ENCODE measurements around the gene FARS2. TPM values are rescaled to one million over a fixed set of nuclear protein-coding genes. Genes with fewer than 3 reads are reported as not detected.

FARS2 gene
- total RNA-seq, 2 experiments from 2014 or later = 15.7 to 18.5 TPM

GRCh38 chr6:5389086-5389745 is 127.9 kb downstream of the FARS2 start:
- Mint-ChIP-seq H3K4me3 (no peak overlapping the region), H3K36me3 (ENCODE audit: low read depth) (no peaks in the 10 kb centered on the region), H3K27ac (no peak overlapping the region), H3K27me3 (no peaks in the 10 kb centered on the region), H3K9me3 (no peaks in the 10 kb centered on the region), H3K4me1 (ENCODE audit: low read depth) (peaks cover 3% of the 10 kb centered on the region)
- no peak for ATAC-seq
- TF ChIP-seq CTCF (IDR thresholded peaks at IDR 0.05) = no peak
- DNase-seq = no peak
- CTCF ChIA-PET = interaction anchor here (1.4 to 2.1 kb wide), 3 partner anchors 14 to 246 kb away, joined by 3 to 10 read pairs (median 5); no protein-coding TSS in a partner anchor
- intact Hi-C loops (cut with micrococcal nuclease) = loop anchor here (5.0 to 10.0 kb wide), 2 partner anchors 184 to 242 kb away; no protein-coding TSS in a partner anchor
- POLR2A ChIA-PET = interaction anchor here (0.7 kb wide), 1 partner anchor 938 kb away, joined by 3 read pairs; no protein-coding TSS in a partner anchor

- CTCF ChIA-PET = interaction anchor here (1.4 to 2.0 kb wide), 2 partner anchors 87 to 247 kb away, joined by 3 to 10 read pairs; no protein-coding TSS in a partner anchor
- Mint-ChIP-seq H3K9me3 (no peaks in the 10 kb centered on the region), H3K4me1 (ENCODE audit: low read depth) (peaks cover 3% of the 10 kb centered on the region), H3K4me3 (no peak overlapping the region), H3K27me3 (no peaks in the 10 kb centered on the region), H3K27ac (no peak overlapping the region), H3K36me3 (ENCODE audit: low read depth) (no peaks in the 10 kb centered on the region)
- no peak for TF ChIP-seq CTCF (IDR thresholded peaks at IDR 0.05)
- no peak for ATAC-seq
- POLR2A ChIA-PET = no interaction called here
- DNase-seq = no peak
- intact Hi-C loops (cut with micrococcal nuclease) = no loop called here
Measured at GRCh38 chr6:5390177-5390576, 128.9 kb downstream of the FARS2 start.

GRCh38 chr6:5394280-5394679 is 133.0 kb downstream of the FARS2 start:
- no peaks in the 10 kb centered on the region for H3K27me3 Mint-ChIP-seq
- no peaks in the 10 kb centered on the region for H3K36me3 Mint-ChIP-seq (ENCODE audit: low read depth)
- CTCF ChIA-PET = interaction anchor here (3.1 kb wide), 1 partner anchor 250 kb away, joined by 17 read pairs; no protein-coding TSS in a partner anchor
- H3K4me3 Mint-ChIP-seq = no peak overlapping the region
- H3K9me3 Mint-ChIP-seq = no peaks in the 10 kb centered on the region
- intact Hi-C loops (cut with micrococcal nuclease) = no loop called here
- no peak for TF ChIP-seq CTCF (IDR thresholded peaks at IDR 0.05)
- peaks cover 8% of the 10 kb centered on the region for H3K4me1 Mint-ChIP-seq (ENCODE audit: low read depth)
- ATAC-seq (no peak), DNase-seq (no peak)
- POLR2A ChIA-PET = interaction anchor here (0.9 kb wide), 1 partner anchor 133 kb away, joined by 3 read pairs; the partner anchor contains the start of gene FARS2
- no peak overlapping the region for H3K27ac Mint-ChIP-seq

GRCh38 chr6:5395719-5396118 is 134.4 kb downstream of the FARS2 start:
- H3K4me1 Mint-ChIP-seq (ENCODE audit: low read depth) = peaks cover 17% of the 10 kb centered on the region
- POLR2A ChIA-PET = no interaction called here
- H3K27ac Mint-ChIP-seq = no peak overlapping the region
- H3K4me3 Mint-ChIP-seq = no peak overlapping the region
- no peaks in the 10 kb centered on the region for H3K9me3 Mint-ChIP-seq
- CTCF ChIA-PET = interaction anchor here (2.2 kb wide), 1 partner anchor 252 kb away, joined by 7 read pairs; no protein-coding TSS in a partner anchor
- DNase-seq (no peak), ATAC-seq (no peak)
- no peaks in the 10 kb centered on the region for H3K36me3 Mint-ChIP-seq (ENCODE audit: low read depth)
- intact Hi-C loops (cut with micrococcal nuclease) = no loop called here
- TF ChIP-seq CTCF (IDR thresholded peaks at IDR 0.05) = peak; percentile 10
- H3K27me3 Mint-ChIP-seq = no peaks in the 10 kb centered on the region

- TF ChIP-seq CTCF (IDR thresholded peaks at IDR 0.05) = peak; percentile 62
- Mint-ChIP-seq H3K9me3 (no peaks in the 10 kb centered on the region), H3K4me1 (ENCODE audit: low read depth) (peaks cover 21% of the 10 kb centered on the region), H3K27ac (no peak overlapping the region), H3K36me3 (ENCODE audit: low read depth) (no peaks in the 10 kb centered on the region), H3K27me3 (no peaks in the 10 kb centered on the region), H3K4me3 (no peak overlapping the region)
- intact Hi-C loops (cut with micrococcal nuclease) = no loop called here
- POLR2A ChIA-PET = interaction anchor here (0.6 kb wide), 1 partner anchor 1039 kb away, joined by 3 read pairs; no protein-coding TSS in a partner anchor
- peak; percentile 54 for DNase-seq
- ATAC-seq = peak; percentile 99
- CTCF ChIA-PET = interaction anchor here (1.0 kb wide), 1 partner anchor 255 kb away, joined by 4 read pairs; no protein-coding TSS in a partner anchor
Measured at GRCh38 chr6:5398530-5398929, 137.2 kb downstream of the FARS2 start.

Measured in activated CD8-positive, alpha-beta T cell treated with anti-CD3 and anti-CD28 coated beads for 36 hours (primary cell).